ENCODE measurements around the gene INHBA. TPM values are rescaled to one million over a fixed set of nuclear protein-coding genes. Genes with fewer than 3 reads are reported as not detected.

INHBA gene
- total RNA-seq, 2 experiments from 2014 or later, result not detected

DNA sequence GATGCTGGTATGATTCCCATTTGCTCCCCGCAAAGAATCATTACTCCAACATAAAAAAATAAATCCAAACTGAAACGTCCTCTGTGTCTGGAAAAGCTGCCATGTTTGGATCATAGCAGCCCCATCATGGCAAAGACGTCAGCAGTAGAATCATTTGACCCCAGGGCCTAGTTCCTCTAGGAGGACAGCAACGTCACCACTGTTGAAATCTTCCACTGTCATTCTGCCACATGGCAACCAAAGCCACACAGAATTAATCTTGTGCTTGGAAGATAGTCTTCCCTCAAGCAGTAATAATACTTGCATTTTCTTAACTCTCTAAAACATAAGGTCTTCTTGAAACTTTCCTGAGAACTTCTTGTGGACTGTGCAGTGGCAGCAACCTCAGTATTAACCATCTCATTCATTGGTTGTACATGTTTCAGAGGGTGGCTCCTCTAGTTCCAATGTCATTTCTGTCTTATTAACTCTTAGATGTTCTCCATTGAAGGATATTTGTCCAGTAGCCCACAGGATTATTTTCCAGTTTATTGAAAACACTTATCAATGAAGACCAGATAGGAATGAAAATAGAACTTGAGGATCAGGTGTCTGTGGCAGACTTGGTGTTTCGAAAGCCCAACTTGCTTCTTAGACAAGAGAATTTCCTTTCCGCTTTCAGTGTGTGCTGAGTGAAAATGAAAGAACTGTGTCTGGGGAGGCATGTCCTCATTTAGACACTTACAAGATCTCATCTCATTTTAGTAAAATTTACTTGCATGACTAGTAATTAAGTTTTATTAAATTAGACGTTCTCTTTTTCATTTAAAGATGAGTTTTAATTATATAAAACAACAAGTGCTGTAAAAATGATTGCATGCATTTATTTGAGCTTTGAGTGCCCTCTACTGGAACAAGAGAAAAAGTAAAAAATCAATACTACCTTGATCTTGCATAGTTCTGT is 28.9 kb upstream of the INHBA start:
- Mint-ChIP-seq H3K27ac (no peak overlapping the region), H3K36me3 (ENCODE audit: low read depth) (no peaks in the 10 kb centered on the region), H3K27me3 (peaks cover 21% of the 10 kb centered on the region), H3K4me3 (no peak overlapping the region), H3K9me3 (no peaks in the 10 kb centered on the region), H3K4me1 (peaks cover 7% of the 10 kb centered on the region)
- no peak for DNase-seq
- CTCF ChIA-PET, result no interaction called here
- POLR2A ChIA-PET, result no interaction called here

DNA sequence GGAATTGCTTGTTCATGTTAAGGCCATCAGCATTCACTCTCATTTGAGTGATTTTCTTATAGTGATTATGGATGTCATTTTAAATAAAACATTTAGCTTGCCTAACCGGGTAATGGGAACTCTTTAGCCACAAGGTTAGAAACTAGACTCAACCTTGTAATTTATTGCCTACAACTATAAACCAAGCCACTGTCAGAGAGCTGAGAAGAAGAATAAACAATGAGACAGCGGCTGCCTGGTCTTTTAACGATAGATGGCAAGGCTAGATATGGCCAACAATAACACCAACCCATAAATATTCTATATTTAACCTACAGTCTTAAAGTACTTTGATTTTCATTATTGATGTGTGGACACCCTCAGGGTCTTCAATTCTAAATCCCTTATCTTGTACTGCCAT is 27.8 kb upstream of the INHBA start:
- no peak for DNase-seq
- H3K27ac Mint-ChIP-seq, result no peak overlapping the region
- peaks cover 16% of the 10 kb centered on the region for H3K27me3 Mint-ChIP-seq
- H3K4me3 Mint-ChIP-seq, result no peak overlapping the region
- peaks cover 7% of the 10 kb centered on the region for H3K4me1 Mint-ChIP-seq
- no peaks in the 10 kb centered on the region for H3K9me3 Mint-ChIP-seq
- ChIA-PET POLR2A (no interaction called here), CTCF (no interaction called here)
- no peaks in the 10 kb centered on the region for H3K36me3 Mint-ChIP-seq (ENCODE audit: low read depth)

DNA sequence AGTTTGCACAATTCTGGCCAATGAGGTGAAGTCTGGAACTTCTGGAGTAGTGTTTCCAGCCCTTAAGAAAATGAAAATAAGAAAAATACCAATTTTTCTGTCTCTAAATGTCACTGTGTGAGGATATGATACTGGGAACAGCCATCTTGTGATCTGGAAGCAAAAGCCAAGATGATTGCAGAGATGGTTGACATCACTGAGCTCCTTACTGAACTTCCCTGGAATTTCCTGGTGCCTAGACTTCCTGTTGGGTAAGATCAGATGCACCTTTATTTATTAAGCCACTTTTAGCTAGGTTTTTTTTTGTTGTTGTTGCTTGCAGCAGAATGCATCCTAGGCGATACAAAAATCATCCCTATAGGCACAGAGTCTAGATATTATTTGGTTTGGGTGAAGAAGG is 27.3 kb upstream of the INHBA start:
- Mint-ChIP-seq H3K4me3 (no peak overlapping the region), H3K9me3 (no peaks in the 10 kb centered on the region), H3K4me1 (peaks cover 7% of the 10 kb centered on the region), H3K27me3 (peaks cover 12% of the 10 kb centered on the region), H3K27ac (no peak overlapping the region), H3K36me3 (ENCODE audit: low read depth) (no peaks in the 10 kb centered on the region)
- no peak for DNase-seq
- ChIA-PET CTCF (no interaction called here), POLR2A (no interaction called here)

DNA sequence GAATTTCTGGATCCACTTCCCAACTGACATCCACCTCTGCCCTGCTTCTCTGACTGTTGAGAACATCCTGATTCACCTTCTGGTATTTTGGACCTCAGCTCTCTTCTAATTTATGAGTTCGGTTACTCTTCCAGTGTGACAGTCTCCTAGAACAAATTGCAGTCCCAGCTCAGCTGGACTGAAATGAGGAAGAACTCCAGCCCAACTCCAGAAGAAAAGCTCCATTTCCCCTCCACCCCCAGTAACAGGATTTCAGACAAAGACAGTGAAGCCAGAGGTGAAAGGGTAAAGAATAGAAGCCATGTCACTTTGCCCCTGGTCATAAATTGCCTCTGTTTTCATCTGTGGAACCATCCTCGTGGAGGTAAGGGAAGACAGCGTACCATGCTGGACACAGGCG is 26.2 kb upstream of the INHBA start:
- no peak overlapping the region for H3K27ac Mint-ChIP-seq
- POLR2A ChIA-PET, result no interaction called here
- no peaks in the 10 kb centered on the region for H3K36me3 Mint-ChIP-seq (ENCODE audit: low read depth)
- H3K4me3 Mint-ChIP-seq, result no peak overlapping the region
- peaks cover 7% of the 10 kb centered on the region for H3K4me1 Mint-ChIP-seq
- no peaks in the 10 kb centered on the region for H3K9me3 Mint-ChIP-seq
- CTCF ChIA-PET, result interaction anchor here (0.7 kb wide), 1 partner anchor 1399 kb away, joined by 3 read pairs; no protein-coding TSS in a partner anchor
- H3K27me3 Mint-ChIP-seq, result peaks cover 17% of the 10 kb centered on the region
- no peak for DNase-seq

DNA sequence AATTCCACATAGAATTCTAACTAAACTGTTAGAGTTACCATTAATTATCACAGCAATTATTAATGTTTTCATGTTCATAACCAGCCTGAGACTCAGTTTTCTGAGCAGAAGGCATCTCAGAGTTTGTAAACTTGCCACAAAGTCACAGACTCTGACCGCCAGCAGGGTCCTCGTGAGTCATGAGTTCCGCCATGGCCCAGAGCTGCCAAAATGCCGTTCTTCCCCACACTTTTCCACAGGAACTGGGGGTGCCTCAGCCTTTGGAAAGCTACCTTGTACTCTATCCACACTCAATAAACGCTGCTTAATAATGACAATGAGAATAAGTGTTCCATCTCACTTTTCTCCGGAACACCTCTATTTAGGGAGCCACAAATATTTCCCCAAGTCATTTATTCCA is 22.1 kb upstream of the INHBA start:
- CTCF ChIA-PET, result interaction anchor here (0.6 kb wide), 1 partner anchor 305 kb away, joined by 3 read pairs; no protein-coding TSS in a partner anchor
- no peaks in the 10 kb centered on the region for H3K4me1 Mint-ChIP-seq
- no peak for DNase-seq
- H3K9me3 Mint-ChIP-seq, result no peaks in the 10 kb centered on the region
- H3K27ac Mint-ChIP-seq, result no peak overlapping the region
- POLR2A ChIA-PET, result no interaction called here
- H3K36me3 Mint-ChIP-seq (ENCODE audit: low read depth), result no peaks in the 10 kb centered on the region
- no peak overlapping the region for H3K4me3 Mint-ChIP-seq
- H3K27me3 Mint-ChIP-seq, result peaks cover 5% of the 10 kb centered on the region

DNA sequence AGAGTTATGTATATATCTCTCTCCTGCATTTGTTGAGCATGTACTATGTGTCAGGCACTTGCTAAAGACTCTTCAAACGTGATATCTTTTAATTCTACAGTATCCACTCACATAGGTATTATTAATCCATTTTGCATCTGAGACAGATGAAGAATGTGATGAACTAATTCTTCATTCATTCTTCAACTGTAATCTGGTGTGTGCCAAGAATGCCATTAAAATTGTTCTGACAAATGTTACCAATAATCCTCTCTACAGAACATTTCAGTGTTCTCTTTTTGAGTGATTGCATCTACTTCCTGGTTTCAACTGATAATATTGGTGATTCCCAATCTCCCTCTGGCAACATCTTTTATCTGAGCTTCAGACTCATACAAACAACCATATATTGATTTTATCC is 18.0 kb upstream of the INHBA start:
- ChIA-PET POLR2A (no interaction called here), CTCF (no interaction called here)
- no peak overlapping the region for H3K27ac Mint-ChIP-seq
- H3K4me3 Mint-ChIP-seq, result no peak overlapping the region
- peaks cover 5% of the 10 kb centered on the region for H3K27me3 Mint-ChIP-seq
- H3K9me3 Mint-ChIP-seq, result no peaks in the 10 kb centered on the region
- DNase-seq, result no peak
- no peaks in the 10 kb centered on the region for H3K36me3 Mint-ChIP-seq (ENCODE audit: low read depth)
- H3K4me1 Mint-ChIP-seq, result no peaks in the 10 kb centered on the region

DNA sequence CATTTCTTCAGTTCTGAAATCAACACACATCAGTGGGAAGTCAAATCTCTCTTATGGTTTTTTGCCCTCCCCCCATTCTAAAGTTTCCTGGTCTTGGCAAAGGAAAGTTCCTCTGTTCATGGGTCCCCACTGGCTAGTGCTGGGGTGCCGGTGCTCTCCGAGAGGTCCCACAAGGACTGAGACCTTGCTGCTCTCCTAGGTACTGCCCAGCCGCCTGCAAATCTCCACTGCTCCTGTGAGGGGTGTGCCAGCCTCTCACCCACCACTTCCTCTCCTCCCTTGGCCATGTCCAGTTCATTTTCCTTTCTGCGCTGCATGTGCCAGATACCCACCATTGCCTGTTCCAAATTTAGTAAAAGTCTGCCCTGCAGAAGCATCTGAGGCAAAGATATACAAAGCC is 17.2 kb upstream of the INHBA start:
- Mint-ChIP-seq H3K9me3 (no peaks in the 10 kb centered on the region), H3K4me3 (no peak overlapping the region), H3K36me3 (ENCODE audit: low read depth) (no peaks in the 10 kb centered on the region), H3K27me3 (peaks cover 5% of the 10 kb centered on the region), H3K4me1 (no peaks in the 10 kb centered on the region), H3K27ac (no peak overlapping the region)
- CTCF ChIA-PET, result no interaction called here
- DNase-seq, result no peak
- POLR2A ChIA-PET, result no interaction called here

DNA sequence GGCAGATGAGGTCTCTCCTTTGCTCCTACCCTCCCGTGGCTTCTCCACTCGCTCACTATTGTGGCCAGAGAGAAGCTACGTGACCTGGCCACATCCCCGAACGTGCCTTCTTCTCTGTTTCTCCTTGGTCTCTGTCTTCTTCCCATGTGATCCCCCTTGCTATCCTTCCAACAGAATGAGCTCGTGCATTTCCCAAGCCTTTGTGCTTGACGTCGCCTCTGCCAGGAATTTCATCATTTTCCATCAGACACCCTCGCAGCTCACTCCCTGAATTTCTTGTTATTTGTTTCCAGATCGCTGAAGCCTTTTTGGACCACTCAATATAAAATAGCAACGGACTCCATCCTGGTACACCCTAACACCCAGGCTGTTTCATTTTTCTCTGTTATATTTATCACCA is 13.8 kb upstream of the INHBA start:
- ChIA-PET POLR2A (interaction anchor here (0.6 kb wide), 1 partner anchor 12 kb away, joined by 3 read pairs; no protein-coding TSS in a partner anchor), CTCF (interaction anchor here (1.0 kb wide), 1 partner anchor 224 kb away, joined by 3 read pairs; no protein-coding TSS in a partner anchor)
- H3K27me3 Mint-ChIP-seq, result no peaks in the 10 kb centered on the region
- H3K4me3 Mint-ChIP-seq, result no peak overlapping the region
- H3K9me3 Mint-ChIP-seq, result no peaks in the 10 kb centered on the region
- no peak overlapping the region for H3K27ac Mint-ChIP-seq
- no peaks in the 10 kb centered on the region for H3K4me1 Mint-ChIP-seq
- H3K36me3 Mint-ChIP-seq (ENCODE audit: low read depth), result no peaks in the 10 kb centered on the region
- no peak for DNase-seq

DNA sequence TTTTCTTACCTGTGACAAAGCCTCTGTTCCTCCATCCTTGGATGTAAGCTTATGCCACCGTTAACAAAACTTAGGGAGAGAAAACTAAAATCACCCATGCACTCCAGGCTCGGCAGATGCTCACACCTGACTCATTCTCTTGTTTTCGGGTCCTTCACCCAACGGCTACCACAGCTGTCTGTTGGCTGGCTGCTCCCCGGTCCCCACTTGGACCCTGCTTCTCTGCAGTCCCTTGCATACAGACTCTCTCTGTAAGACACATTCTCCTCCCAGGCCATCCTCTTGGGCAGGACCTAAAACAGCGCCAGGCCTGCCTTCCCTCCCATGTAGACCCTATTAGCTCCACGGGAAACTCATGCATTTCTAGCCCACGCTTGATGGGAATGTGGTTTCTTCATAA is 12.1 kb upstream of the INHBA start:
- H3K27me3 Mint-ChIP-seq, result peaks cover 2% of the 10 kb centered on the region
- ChIA-PET POLR2A (no interaction called here), CTCF (no interaction called here)
- DNase-seq, result no peak
- H3K27ac Mint-ChIP-seq, result no peak overlapping the region
- no peaks in the 10 kb centered on the region for H3K9me3 Mint-ChIP-seq
- no peak overlapping the region for H3K4me3 Mint-ChIP-seq
- H3K36me3 Mint-ChIP-seq (ENCODE audit: low read depth), result no peaks in the 10 kb centered on the region
- H3K4me1 Mint-ChIP-seq, result no peaks in the 10 kb centered on the region

DNA sequence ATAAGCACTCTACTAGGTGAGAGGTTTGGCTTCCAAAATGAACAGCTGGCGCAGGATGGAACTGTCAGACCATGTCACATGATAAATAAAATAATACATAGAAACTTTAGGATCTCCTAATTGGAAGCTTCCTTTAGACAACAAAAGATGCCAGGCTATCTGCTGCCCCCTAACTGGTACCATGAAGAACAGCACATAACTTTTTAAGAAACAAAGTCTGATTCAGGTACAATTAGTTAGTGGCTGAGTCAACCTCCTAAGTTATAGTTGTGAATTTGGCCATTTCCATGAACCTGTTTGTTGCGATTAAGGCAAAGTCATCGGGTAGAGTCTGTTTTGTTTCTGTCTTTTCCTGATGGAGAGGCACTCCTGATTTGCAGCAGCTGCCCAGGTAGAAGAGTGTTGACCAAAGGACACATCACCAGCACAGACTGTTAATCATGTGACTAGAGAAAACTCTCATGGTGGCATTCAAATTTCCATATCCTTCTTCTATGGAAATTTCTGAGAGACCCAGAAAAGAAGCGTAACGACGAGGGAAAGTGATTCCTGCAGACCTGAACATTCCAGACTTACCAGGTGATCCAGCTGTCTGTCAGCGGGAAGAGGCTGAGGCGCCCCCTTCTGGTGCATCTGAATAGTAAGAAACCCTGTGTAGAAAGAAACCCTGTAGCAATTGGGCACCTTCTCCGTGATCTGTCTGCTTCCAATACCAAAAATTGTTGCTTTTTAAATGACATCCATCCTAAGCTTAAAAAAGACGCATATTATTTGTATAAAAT is 8.6 kb upstream of the INHBA start:
- peaks cover 5% of the 10 kb centered on the region for H3K27me3 Mint-ChIP-seq
- ChIA-PET POLR2A (no interaction called here), CTCF (no interaction called here)
- H3K9me3 Mint-ChIP-seq, result no peaks in the 10 kb centered on the region
- no peak for DNase-seq
- no peaks in the 10 kb centered on the region for H3K4me1 Mint-ChIP-seq
- H3K27ac Mint-ChIP-seq, result no peak overlapping the region
- no peak overlapping the region for H3K4me3 Mint-ChIP-seq
- H3K36me3 Mint-ChIP-seq (ENCODE audit: low read depth), result no peaks in the 10 kb centered on the region

DNA sequence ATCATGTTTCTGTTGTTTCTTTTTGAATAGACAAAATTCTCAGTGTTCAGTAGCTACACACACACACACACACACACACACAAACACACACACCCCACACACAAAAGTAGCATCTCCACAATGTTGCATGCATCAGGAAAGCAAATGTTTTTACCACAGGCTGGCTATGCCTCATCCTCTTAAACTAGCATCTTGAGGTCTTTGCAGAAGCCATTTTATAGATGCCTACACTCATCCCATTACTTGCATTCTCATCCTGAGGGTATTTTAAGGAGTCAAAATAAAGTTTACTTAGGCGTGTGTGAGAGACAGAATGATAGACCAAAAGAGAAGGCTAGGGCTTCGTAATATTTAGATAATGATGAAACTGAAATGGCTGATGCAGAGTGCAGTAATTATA is 7.9 kb upstream of the INHBA start:
- ChIA-PET POLR2A (no interaction called here), CTCF (no interaction called here)
- Mint-ChIP-seq H3K36me3 (ENCODE audit: low read depth) (no peaks in the 10 kb centered on the region), H3K27ac (no peak overlapping the region), H3K27me3 (peaks cover 8% of the 10 kb centered on the region), H3K4me3 (no peak overlapping the region), H3K4me1 (peaks cover 5% of the 10 kb centered on the region), H3K9me3 (no peaks in the 10 kb centered on the region)
- no peak for DNase-seq

DNA sequence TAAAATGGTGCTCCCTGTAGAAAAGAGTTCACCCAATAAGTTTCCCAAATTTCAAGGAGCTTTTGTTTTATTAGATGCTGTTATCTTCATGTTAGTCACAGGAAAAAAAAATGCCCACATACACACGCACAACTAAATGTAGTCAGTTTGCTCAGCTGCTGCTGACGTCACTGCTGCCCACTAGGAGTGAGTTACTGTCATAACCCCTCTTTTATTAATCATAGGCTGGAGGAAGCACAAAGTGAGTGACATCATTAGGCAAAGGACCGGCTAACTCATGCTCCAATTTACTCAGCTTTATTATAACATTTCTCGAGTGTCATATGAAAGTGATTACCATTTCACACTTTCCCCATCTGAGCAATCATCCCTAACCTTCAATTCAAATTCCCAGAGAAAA is 6.7 kb upstream of the INHBA start:
- no peaks in the 10 kb centered on the region for H3K36me3 Mint-ChIP-seq (ENCODE audit: low read depth)
- POLR2A ChIA-PET, result no interaction called here
- DNase-seq, result no peak
- H3K4me1 Mint-ChIP-seq, result peaks cover 12% of the 10 kb centered on the region
- peaks cover 14% of the 10 kb centered on the region for H3K27me3 Mint-ChIP-seq
- no peak overlapping the region for H3K27ac Mint-ChIP-seq
- CTCF ChIA-PET, result no interaction called here
- no peak overlapping the region for H3K4me3 Mint-ChIP-seq
- no peaks in the 10 kb centered on the region for H3K9me3 Mint-ChIP-seq

DNA sequence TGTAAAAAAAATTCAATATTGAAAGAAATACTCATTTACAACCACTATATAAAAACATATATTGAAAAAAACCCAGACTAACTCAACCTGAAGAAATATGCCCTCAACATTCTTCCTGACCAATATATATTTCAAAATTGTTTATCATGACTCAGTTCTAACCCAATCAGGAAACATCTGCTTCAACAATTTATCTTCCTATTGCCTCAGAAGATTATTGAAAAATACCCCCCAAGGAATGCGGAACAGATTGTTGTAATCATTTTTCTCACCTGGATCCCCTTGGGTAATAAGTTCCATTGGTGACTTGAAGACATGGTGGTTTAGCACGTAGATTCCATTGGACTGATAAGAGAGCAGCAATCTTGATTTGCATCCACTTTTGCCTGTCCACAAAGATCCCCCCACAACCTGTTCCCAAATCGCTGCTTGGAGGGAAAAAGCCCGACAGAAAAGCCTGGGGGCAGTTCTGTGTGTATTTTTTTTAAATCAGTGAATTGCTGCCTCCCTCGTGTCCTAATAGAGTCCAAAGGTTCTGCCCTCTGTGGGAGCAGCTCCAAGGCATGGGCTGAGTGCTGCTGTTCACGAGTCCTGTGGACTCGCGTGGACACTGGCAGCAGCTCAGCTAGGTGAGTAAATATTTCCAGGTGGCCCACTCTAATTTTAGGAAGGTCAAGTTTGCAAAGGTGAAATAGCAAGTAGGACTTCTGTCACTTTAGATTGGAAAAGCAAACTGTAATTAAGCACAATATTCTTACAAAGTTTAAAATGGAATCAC is 5.9 kb upstream of the INHBA start:
- Mint-ChIP-seq H3K4me1 (peaks cover 13% of the 10 kb centered on the region), H3K36me3 (ENCODE audit: low read depth) (no peaks in the 10 kb centered on the region), H3K27ac (no peak overlapping the region), H3K27me3 (peaks cover 19% of the 10 kb centered on the region), H3K4me3 (no peak overlapping the region), H3K9me3 (no peaks in the 10 kb centered on the region)
- DNase-seq, result no peak
- ChIA-PET POLR2A (no interaction called here), CTCF (no interaction called here)

All from activated CD4-positive, alpha-beta T cell treated with anti-CD3 and anti-CD28 coated beads, Interleukin-2, amount 10 ng/mL, durations not matched to agents 7 days and 5 days (primary cell).